Raji (cell line): ENCODE data around the gene HK1.
A peak's percentile ranks its signal among the peaks of the same experiment; 100 is the strongest.

Source experiments
- POLR2A ChIP-seq: IDR thresholded peaks from 2 replicates; pipeline ENCODE4 v1.6.1; 2011; ENCODE audit warnings: low read depth, low read length, control low read depth; ENCODE audit not compliant: insufficient read depth

HK1 gene

GRCh38 chr10:69317626-69318105, 39.4 kb downstream of the HK1 start:
- TF ChIP-seq POLR2A: no peak

- peak; percentile 50; the same call in 1 of the 2 replicates for TF ChIP-seq POLR2A
These were observed 40.0 kb downstream of the HK1 start for GRCh38 chr10:69318106-69318866.

- peak; percentile 62 for TF ChIP-seq POLR2A
These were observed 40.8 kb downstream of the HK1 start for GRCh38 chr10:69318867-69319727.

DNA sequence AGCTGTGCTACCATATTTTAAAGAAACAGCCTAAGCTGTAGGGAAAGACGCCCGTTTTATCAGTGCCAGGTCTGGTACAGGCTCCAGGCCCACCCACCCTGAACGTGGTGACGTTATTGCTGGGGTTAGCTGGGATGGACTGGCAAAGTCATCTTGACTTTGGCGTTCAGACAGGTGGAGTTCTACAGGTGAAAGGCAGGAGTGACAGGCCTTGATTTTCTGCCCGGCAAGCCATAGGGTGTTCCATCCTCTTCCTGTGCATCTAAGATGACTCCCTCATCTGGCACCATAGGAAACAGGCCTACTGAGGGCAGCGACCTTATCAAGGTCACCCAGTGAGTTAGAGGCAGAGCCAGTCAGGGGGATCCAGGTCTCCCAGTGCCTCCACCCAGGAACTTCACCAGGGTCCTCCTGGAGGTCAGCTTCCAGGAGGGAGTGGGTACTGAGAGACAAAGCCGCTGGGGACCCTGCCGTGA, 41.6 kb downstream of the HK1 start:
- TF ChIP-seq POLR2A: no peak

DNA sequence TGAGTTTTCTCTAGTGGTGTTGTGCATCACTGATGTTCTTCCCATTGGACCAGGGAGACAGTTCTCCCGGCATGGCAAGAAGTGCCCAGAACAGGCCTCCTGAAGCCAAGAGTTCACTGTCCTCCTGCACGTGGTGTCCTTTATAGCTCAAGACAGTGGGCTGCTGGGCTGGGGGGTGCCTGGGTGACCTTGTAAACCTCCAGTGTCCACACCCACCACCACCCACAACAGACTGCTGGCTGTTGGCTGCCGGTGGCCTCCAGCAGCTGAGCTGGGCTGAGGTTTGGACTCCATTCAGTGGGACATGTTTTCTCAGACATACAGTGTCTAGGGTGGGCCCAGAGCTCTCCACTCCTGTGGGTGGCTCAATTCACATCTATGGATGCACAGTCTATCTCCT, 42.2 kb downstream of the HK1 start:
- TF ChIP-seq POLR2A: no peak

DNA sequence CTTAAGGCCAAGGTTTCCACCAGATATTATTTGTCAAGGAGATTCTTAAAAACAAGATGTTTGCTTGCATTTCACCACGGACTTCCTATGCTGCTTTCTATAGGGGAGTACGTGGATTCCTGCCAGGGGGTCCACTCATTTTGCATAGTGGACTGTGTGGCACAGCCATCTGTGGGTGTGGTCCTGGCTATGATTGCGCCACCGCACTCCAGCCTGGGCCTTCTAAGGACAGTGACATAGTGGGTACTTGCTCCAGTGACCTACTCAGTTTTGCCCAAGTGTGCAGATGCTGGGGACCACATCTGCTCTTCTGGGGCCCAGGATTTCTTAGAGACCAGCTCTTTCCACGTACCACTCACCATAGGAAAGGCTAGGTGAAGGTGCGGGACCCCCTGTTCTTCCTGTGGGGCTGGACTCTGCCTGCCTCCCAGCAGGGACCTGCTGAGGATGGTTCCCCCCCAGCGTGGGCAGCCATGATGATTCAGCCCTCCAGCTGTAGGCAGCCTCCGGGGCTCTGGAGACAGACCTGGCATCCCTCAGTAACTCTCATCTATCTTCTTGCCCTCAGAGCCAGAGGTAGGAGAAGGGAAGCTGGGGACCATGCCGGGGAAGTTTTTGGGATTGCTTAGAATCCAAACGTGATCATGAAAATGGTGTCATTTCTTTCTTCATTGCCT, 42.9 kb downstream of the HK1 start:
- TF ChIP-seq POLR2A: no peak

- TF ChIP-seq POLR2A: no peak
These were observed 43.6 kb downstream of the HK1 start for GRCh38 chr10:69321865-69322264.

- TF ChIP-seq POLR2A: no peak
These were observed 45.3 kb downstream of the HK1 start for GRCh38 chr10:69323622-69324021.

GRCh38 chr10:69324583-69324982, 46.3 kb downstream of the HK1 start:
- TF ChIP-seq POLR2A: no peak

DNA sequence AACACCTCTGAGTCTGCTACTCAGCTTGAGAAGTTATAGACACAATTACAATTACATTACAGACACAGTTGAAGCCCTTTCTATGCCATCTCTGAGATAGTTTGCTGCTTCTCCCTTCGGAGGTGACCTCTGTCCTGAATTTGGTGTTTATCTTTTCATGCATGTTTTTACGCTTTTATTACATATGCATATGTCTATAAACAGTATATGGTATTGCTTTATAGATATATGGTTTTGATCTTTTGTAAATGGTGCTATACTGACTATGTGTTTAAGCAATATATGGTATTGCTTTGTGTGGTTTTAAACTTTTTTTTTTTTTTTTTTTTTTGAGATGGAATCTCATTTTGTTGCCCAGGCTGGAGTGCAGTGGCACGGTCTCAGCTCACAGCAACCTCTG, 48.4 kb downstream of the HK1 start:
- no peak for TF ChIP-seq POLR2A

DNA sequence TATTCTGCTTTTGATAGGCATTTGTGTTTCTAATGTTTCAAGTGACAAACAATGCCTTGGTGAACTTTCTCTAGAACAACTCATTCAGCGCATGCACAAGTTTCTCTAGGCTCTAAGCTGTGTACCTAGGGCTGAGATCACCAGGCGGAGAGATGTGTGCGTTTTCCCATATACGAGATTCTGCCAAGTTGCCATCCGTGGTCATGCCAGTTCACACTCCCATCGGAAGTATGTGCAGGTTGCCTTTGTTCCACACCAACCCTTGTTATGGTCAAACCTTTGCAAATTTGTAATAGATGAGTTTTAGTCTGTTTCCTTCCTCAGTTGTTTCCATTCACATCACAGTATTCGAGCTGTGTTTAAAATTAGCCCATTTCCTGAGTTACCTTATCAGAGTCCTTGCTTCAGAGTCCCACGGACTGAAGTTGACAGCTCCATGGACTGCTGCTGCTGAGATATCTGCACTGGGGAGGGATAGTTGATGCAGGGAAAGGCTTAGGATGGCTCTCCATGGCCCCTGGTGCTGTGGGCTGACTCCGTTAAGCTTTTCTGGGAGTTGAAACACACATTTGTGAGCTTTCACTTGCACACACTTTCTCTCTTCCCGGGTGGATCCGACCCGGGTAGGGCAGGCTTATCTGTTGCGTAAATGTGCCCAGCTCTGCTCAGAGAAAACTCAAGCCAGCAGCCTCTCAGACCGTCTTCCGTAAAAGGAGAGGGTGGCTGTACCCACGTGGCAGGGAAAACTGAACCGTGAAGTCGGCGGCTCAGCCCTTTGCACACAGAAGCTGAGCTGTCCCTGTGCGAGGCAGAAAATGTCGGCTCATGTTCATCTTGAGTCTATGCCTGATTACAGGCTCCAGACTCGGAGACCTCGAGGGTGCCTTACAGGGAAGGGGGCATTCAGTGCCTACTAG, 49.4 kb downstream of the HK1 start:
- no peak for TF ChIP-seq POLR2A

- TF ChIP-seq POLR2A: no peak
These were observed 50.1 kb downstream of the HK1 start for GRCh38 chr10:69328380-69328735.

- TF ChIP-seq POLR2A: no peak
These were observed 51.5 kb downstream of the HK1 start for GRCh38 chr10:69329721-69330178.

GRCh38 chr10:69331161-69331560, 52.9 kb downstream of the HK1 start:
- TF ChIP-seq POLR2A: no peak
